ENCODE results near the gene PKNOX2. TPM values are rescaled to one million over a fixed set of nuclear protein-coding genes. Genes with fewer than 3 reads are reported as not detected.

The PKNOX2 gene
- total and polyA plus RNA-seq, 7 donors, result 0.23 to 4.7 (median 1.4) TPM

DNA sequence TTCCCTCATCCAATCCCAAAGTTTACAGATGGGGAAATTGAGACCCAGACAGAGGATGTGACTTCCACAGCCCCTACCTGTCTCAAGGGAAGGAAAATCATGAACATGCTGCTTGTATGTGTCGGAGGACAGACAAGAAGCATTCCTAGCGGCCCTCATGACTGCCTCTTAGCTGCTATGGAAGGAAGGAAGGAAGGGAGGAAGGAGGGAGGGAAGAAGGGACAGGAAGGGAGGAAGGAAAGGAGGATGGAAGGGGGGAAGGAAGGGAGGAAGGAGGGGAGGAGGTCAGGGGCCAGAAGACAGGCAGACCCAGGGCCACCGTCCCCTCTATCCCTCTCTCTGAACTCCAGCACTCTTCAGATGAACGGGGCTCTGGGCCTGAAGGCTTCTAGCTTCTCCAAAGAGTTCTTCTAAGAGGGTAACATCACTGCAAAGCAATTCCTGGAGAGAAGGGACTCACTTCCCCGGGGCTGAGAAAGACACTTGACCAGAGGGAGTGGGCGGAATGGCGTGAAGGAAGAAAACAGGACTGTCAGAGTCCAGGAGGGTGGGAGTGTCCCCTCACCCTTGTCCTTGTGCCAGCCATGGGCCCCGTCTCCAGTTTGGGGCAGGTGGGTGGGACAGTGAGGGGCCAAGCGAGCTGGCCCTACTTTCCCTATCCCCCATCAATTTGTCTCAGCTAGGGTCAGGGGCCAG lies 182.2 kb downstream of the PKNOX2 start:
- DNase-seq, result no peak
- H3K4me1 ChIP-seq, result peaks cover 0 to 22% (median 19%) of the 10 kb centered on the region in 4 donors
- intact Hi-C loops (cut with DNase I), result loop anchor here (1.0 to 10.0 kb wide), 5 partner anchors 61 to 389 kb away; partner anchors contain the start of genes PKNOX2, STT3A and TMEM218
- H3K9me3 ChIP-seq, result no peaks in the 10 kb centered on the region
- no peaks in the 10 kb centered on the region for H3K36me3 ChIP-seq
- TF ChIP-seq, protein P1, sequence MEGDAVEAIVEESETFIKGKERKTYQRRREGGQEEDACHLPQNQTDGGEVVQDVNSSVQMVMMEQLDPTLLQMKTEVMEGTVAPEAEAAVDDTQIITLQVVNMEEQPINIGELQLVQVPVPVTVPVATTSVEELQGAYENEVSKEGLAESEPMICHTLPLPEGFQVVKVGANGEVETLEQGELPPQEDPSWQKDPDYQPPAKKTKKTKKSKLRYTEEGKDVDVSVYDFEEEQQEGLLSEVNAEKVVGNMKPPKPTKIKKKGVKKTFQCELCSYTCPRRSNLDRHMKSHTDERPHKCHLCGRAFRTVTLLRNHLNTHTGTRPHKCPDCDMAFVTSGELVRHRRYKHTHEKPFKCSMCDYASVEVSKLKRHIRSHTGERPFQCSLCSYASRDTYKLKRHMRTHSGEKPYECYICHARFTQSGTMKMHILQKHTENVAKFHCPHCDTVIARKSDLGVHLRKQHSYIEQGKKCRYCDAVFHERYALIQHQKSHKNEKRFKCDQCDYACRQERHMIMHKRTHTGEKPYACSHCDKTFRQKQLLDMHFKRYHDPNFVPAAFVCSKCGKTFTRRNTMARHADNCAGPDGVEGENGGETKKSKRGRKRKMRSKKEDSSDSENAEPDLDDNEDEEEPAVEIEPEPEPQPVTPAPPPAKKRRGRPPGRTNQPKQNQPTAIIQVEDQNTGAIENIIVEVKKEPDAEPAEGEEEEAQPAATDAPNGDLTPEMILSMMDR (IDR thresholded peaks at IDR 0.05), result no peak
- H3K27me3 ChIP-seq, result no peaks in the 10 kb centered on the region
- peak overlapping the region; percentile 59 to 65 (median 60) for H3K27ac ChIP-seq
- WGBS, 2 donors, result 71 to 84% methylated on average over 9 of the region's 9 CpGs
- no peak overlapping the region for H3K4me3 ChIP-seq

DNA sequence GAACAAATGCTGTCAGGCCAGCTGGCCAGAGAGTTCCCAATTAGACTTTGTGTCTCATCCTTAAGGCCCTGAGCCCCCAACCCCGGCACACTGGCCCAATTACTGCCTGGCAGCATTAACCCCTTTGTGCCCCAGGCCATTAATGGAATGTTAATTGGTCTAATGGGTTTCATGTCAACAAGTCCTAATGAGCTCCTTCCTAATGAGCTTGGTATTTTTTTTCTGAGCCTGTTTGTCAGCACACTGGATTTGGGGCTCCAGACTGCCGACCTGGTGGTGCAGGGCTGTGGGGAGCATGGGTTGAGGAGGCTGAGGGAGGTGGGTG lies 182.7 kb downstream of the PKNOX2 start:
- TF ChIP-seq POLR2A (IDR thresholded peaks at IDR 0.05) (no peak), EP300 (IDR thresholded peaks at IDR 0.05) (no peak), POLR2AphosphoS5 (IDR thresholded peaks at IDR 0.05) (no peak)
- TF ChIP-seq, protein P1 (IDR thresholded peaks at IDR 0.05), result no peak

DNA sequence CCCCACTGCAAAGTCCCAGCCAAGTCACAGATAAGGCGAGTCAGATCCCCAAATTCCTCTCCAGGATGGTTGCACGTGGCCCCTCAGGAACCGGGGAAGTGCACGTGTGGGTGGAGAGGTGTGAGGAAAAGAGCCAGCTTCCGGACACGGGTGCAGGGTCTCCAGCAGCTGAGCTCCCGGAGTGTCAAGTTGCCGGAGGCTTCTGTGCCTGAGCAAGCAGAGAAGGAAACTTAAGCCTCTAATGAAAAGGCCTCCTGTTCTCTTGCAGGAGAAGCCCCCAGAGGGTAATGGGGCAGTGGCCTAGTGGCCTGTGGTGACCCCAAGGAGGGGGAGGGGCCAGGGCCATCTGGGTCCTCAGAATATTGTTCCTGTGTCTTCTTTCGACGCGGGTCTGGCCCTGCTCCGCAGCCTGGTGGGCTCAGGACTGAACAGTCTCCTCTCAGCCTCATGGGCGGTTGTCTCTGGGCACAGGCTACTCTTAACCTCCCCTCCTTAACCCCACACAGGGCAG lies 183.6 kb downstream of the PKNOX2 start:
- H3K27me3 ChIP-seq, result no peaks in the 10 kb centered on the region
- H3K4me3 ChIP-seq, result no peak overlapping the region
- intact Hi-C loops (cut with DNase I), result loop anchor here (5.0 to 10.0 kb wide), 4 partner anchors 59 to 391 kb away; partner anchors contain the start of genes STT3A and TMEM218
- DNase-seq, result no peak
- peaks cover 0 to 22% (median 19%) of the 10 kb centered on the region in 4 donors for H3K4me1 ChIP-seq
- WGBS, 2 donors, result 76 to 79% methylated on average over 13 of the region's 13 CpGs
- no peaks in the 10 kb centered on the region for H3K36me3 ChIP-seq
- no peak overlapping the region for H3K27ac ChIP-seq
- TF ChIP-seq EP300 (IDR thresholded peaks at IDR 0.05), result no peak
- TF ChIP-seq, protein P1 (IDR thresholded peaks at IDR 0.05), result no peak
- TF ChIP-seq POLR2AphosphoS5 (IDR thresholded peaks at IDR 0.05), result no peak
- no peak for TF ChIP-seq POLR2A (IDR thresholded peaks at IDR 0.05)
- no peaks in the 10 kb centered on the region for H3K9me3 ChIP-seq

More for the DNA sequence above, 182.7 kb downstream of the PKNOX2 start:
- WGBS, 2 donors, result 27 to 68% methylated on average over 2 of the region's 2 CpGs
- Histone ChIP-seq H3K9me3 (no peaks in the 10 kb centered on the region), H3K4me3 (no peak overlapping the region), H3K27me3 (no peaks in the 10 kb centered on the region), H3K4me1 (peaks cover 0 to 22% (median 19%) of the 10 kb centered on the region in 4 donors), H3K36me3 (no peaks in the 10 kb centered on the region), H3K27ac (no peak overlapping the region)
- intact Hi-C loops (cut with DNase I), result loop anchor here (5.0 to 10.0 kb wide), 4 partner anchors 60 to 390 kb away; partner anchors contain the start of genes STT3A and TMEM218
- no peak for DNase-seq

DNA sequence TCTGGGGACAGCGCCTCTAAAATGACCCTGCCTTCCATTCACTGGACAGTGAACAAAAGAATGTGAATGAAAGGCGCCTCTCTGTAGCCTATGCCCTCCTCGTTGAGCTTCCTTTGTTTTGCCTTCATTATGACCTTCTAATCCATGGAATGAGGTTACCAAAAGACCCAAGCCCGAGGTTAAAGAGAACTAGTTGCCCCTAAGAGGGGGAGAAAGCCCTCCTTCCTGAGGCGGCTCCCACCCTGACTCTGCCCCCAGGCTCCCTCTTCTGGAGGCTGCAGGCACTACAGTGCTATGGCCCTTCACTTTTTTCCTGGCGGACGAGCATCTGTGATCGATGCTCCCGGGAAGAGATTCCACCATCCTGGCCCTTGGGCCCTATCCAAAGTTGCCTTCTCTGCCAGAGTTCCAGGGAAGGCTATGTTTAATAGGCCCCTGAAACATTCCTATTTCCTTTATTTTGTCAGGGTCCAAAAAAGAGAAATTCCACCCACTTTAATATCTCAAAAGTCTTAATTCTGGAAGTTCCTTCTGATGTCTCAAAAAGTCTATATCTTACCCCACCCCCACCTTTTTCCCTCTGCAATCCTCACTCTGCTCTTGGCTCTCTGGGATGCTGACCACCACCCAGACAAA lies 184.2 kb downstream of the PKNOX2 start:
- H3K4me3 ChIP-seq, result no peak overlapping the region
- H3K27ac ChIP-seq, result peak overlapping the region in 1 of 4 donors; percentile 11
- intact Hi-C loops (cut with DNase I), result loop anchor here (5.0 to 10.0 kb wide), 4 partner anchors 59 to 391 kb away; partner anchors contain the start of genes STT3A and TMEM218
- DNase-seq, result peak; percentile 74
- peaks cover 0 to 22% (median 19%) of the 10 kb centered on the region in 4 donors for H3K4me1 ChIP-seq
- TF ChIP-seq, protein P1 (IDR thresholded peaks at IDR 0.05), result peak; percentile 49 to 93 (median 75)
- TF ChIP-seq POLR2A (IDR thresholded peaks at IDR 0.05), result no peak
- no peaks in the 10 kb centered on the region for H3K9me3 ChIP-seq
- WGBS, 2 donors, result 22 to 23% methylated on average over 9 of the region's 9 CpGs
- H3K27me3 ChIP-seq, result no peaks in the 10 kb centered on the region
- H3K36me3 ChIP-seq, result no peaks in the 10 kb centered on the region

Data from sigmoid colon (tissue), 7 donors.